DND-41 (cell line): ENCODE measurements around the gene SLC35A4.

Experiments used
- EZH2 ChIP-seq: IDR thresholded peaks from 3 replicates; pipeline ENCODE4 v1.6.1; 2012; ENCODE audit warnings: borderline replicate concordance, low read depth, mild to moderate bottlenecking, moderate library complexity, low read length, inconsistent platforms; ENCODE audit not compliant: severe bottlenecking
- TF ChIP-seq, protein P1 (sequence below): IDR thresholded peaks from 2 replicates; pipeline ENCODE4 v1.5.1; 2012; ENCODE audit warnings: borderline replicate concordance, low read length, moderate library complexity, mild to moderate bottlenecking; ENCODE audit not compliant: poor library complexity, severe bottlenecking; ENCODE audit errors: extremely low read depth

DNA sequence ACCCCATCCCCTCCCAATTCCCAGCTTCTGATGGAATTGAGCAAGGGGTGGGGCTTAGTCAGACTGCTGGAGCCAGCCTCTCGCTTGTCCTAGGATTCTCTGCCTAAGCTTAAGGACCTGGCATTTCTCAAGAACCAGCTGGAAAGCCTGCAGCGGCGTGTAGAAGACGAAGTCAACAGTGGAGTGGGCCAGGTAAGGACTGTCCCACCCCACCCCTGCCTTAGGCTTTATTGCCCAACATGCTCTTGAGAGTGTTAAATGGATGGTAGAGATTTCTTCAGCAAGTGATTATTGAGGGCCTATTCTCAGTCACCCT lies 1.1 kb downstream of the SLC35A4 start:
- TF ChIP-seq, protein P1, sequence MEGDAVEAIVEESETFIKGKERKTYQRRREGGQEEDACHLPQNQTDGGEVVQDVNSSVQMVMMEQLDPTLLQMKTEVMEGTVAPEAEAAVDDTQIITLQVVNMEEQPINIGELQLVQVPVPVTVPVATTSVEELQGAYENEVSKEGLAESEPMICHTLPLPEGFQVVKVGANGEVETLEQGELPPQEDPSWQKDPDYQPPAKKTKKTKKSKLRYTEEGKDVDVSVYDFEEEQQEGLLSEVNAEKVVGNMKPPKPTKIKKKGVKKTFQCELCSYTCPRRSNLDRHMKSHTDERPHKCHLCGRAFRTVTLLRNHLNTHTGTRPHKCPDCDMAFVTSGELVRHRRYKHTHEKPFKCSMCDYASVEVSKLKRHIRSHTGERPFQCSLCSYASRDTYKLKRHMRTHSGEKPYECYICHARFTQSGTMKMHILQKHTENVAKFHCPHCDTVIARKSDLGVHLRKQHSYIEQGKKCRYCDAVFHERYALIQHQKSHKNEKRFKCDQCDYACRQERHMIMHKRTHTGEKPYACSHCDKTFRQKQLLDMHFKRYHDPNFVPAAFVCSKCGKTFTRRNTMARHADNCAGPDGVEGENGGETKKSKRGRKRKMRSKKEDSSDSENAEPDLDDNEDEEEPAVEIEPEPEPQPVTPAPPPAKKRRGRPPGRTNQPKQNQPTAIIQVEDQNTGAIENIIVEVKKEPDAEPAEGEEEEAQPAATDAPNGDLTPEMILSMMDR = no peak
- no peak for TF ChIP-seq EZH2
